GM18511 (cell line): ENCODE data around the gene BLOC1S4.
"Not testable (repeated sequence)": the region's sequence is repeated elsewhere in the genome, so short reads cannot be mapped to it uniquely, and the experiment has no call there.

Source experiments
- ATAC-seq: cut with Tn5 transposase; IDR thresholded peaks from one replicate; pipeline ENCODE4 v1.9.1; 2021; ENCODE audit warnings: mild to moderate bottlenecking, moderate library complexity; ENCODE audit not compliant: unreplicated experiment

The BLOC1S4 gene

GRCh38 chr4:6716958-6717655, 1.1 kb downstream of the BLOC1S4 start:
- no peak for ATAC-seq

- no peak for ATAC-seq
Measured at GRCh38 chr4:6718932-6719610, 3.1 kb downstream of the BLOC1S4 start.

GRCh38 chr4:6719611-6720179, 3.7 kb downstream of the BLOC1S4 start:
- ATAC-seq = no peak

GRCh38 chr4:6720202-6720699, 4.3 kb downstream of the BLOC1S4 start:
- ATAC-seq = no peak

- no peak for ATAC-seq
Measured at GRCh38 chr4:6721121-6721520, 5.1 kb downstream of the BLOC1S4 start.

- no peak for ATAC-seq
Measured at GRCh38 chr4:6722891-6723290, 6.9 kb downstream of the BLOC1S4 start.

- no peak for ATAC-seq
Measured at GRCh38 chr4:6723851-6724250, 7.9 kb downstream of the BLOC1S4 start.

GRCh38 chr4:6724421-6725111, 8.6 kb downstream of the BLOC1S4 start:
- no peak for ATAC-seq

GRCh38 chr4:6725427-6725961, 9.5 kb downstream of the BLOC1S4 start:
- ATAC-seq = not testable (repeated sequence)

GRCh38 chr4:6727081-6727942, 11.3 kb downstream of the BLOC1S4 start:
- ATAC-seq = no peak

- ATAC-seq = no peak
Measured at GRCh38 chr4:6727943-6728250, 11.9 kb downstream of the BLOC1S4 start.

- no peak for ATAC-seq
Measured at GRCh38 chr4:6728320-6729029, 12.5 kb downstream of the BLOC1S4 start.

- no peak for ATAC-seq
Measured at GRCh38 chr4:6730603-6731317, 14.8 kb downstream of the BLOC1S4 start.

GRCh38 chr4:6731318-6731675, 15.3 kb downstream of the BLOC1S4 start:
- no peak for ATAC-seq

GRCh38 chr4:6731780-6732179, 15.8 kb downstream of the BLOC1S4 start:
- ATAC-seq = no peak

- ATAC-seq = no peak
Measured at GRCh38 chr4:6732441-6733357, 16.7 kb downstream of the BLOC1S4 start.

GRCh38 chr4:6733358-6734164, 17.6 kb downstream of the BLOC1S4 start:
- ATAC-seq = no peak
